Mucosa of rectum (tissue), 2 donors: ENCODE data around the gene SYT11.

Experiments used
- H3K27ac ChIP-seq, 2 donors: one replicate each; pipeline ENCODE4 v1.7.0; 2013; ENCODE audit warnings: inconsistent platforms in 2 of 2, low read depth in 2 of 2, low read length in 2 of 2
- H3K27me3 ChIP-seq, 2 donors: one replicate each; pipeline ENCODE4 v1.7.0; 2013; ENCODE audit warnings: low read length in 2 of 2; ENCODE audit not compliant: control insufficient read depth in 2 of 2, insufficient read depth in 2 of 2
- H3K36me3 ChIP-seq, 2 donors: one replicate each; pipeline ENCODE4 v1.7.0; 2013; ENCODE audit warnings: low read length in 2 of 2; ENCODE audit not compliant: control insufficient read depth in 2 of 2, insufficient read depth in 2 of 2
- H3K4me1 ChIP-seq, 2 donors: one replicate each; pipeline ENCODE4 v1.7.0; 2013; ENCODE audit warnings: low read length in 2 of 2, mild to moderate bottlenecking in 1 of 2; ENCODE audit not compliant: control insufficient read depth in 2 of 2, insufficient read depth in 2 of 2
- H3K4me3 ChIP-seq, 2 donors: one replicate each; pipeline ENCODE4 v1.7.0; 2013; ENCODE audit warnings: low read length in 2 of 2
- H3K9ac ChIP-seq, 2 donors: one replicate each; pipeline ENCODE4 v1.7.0; 2013; ENCODE audit warnings: low read length in 2 of 2, low read depth in 1 of 2, mild to moderate bottlenecking in 1 of 2
- H3K9me3 ChIP-seq, 2 donors: one replicate each; pipeline ENCODE4 v1.7.0; 2013; ENCODE audit warnings: low read length in 2 of 2; ENCODE audit not compliant: control insufficient read depth in 2 of 2
- donor health status: healthy.
- donor health status: Normal muscosa, but diverticular disease.

Gene SYT11

GRCh38 chr1:155840386-155840785, 19.0 kb upstream of the SYT11 start:
- no peak overlapping the region for H3K27ac ChIP-seq
- H3K9me3 ChIP-seq = no peaks in the 10 kb centered on the region
- H3K27me3 ChIP-seq = no peaks in the 10 kb centered on the region
- no peak overlapping the region for H3K9ac ChIP-seq
- peaks cover 9 to 13% of the 10 kb centered on the region in 2 donors for H3K36me3 ChIP-seq
- no peak overlapping the region for H3K4me3 ChIP-seq
- H3K4me1 ChIP-seq = peaks cover 0 to 3% of the 10 kb centered on the region in 2 donors

DNA sequence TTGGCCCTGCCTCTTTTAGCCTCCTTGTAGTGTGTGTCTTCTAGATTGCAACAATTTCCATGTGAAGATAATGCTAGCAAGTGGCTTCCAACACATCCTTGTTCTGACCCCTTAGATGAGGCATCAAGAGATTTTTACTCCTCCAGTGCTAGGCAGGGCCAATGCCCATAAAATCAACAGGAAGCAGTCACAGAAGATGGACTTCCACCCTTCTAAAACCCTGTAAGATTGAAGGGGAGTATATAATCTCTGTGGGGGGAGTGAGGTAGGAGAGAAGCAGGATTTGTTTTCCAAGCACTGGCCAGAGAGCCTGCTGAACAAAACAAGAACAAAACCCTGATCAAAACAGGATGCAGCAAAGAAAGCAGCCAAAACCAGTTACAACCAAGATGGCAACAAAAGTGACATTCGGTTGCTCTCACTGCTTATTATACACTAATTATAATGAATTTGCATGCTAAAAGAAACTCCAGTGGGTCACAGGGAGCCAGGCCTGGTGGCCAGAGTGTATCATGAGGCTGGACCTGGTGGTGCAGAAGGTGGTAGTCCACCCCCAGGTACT, 14.4 kb upstream of the SYT11 start:
- no peak overlapping the region for H3K9ac ChIP-seq
- H3K36me3 ChIP-seq = peaks cover 11 to 16% of the 10 kb centered on the region in 2 donors
- no peak overlapping the region for H3K4me3 ChIP-seq

GRCh38 chr1:155847823-155848529, 11.4 kb upstream of the SYT11 start:
- H3K9ac ChIP-seq = no peak overlapping the region
- no peak overlapping the region for H3K4me3 ChIP-seq
- peaks cover 13 to 23% of the 10 kb centered on the region in 2 donors for H3K36me3 ChIP-seq

More for the DNA sequence above, 14.4 kb upstream of the SYT11 start:
- Histone ChIP-seq H3K27me3 (no peaks in the 10 kb centered on the region), H3K4me1 (peaks cover 0 to 3% of the 10 kb centered on the region in 2 donors), H3K27ac (no peak overlapping the region), H3K9me3 (no peaks in the 10 kb centered on the region)

DNA sequence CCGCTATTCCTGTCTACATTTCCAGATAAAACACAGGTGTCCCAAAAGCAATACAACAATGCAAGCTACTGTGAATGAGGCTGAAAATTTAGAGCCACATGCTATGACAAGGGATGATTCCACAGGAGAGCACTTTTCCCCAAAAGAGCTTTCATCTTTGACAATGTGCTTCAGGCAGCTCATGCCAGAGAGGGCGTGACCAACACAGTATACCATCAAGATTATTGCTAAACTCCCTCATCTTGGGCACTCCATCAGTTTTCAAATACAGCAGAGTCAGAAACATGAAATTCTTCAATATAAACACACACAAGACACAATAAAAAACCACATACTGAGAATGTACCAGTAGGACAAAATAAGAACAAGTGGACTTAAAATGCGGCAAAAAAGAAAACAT, 9.0 kb upstream of the SYT11 start:
- Histone ChIP-seq H3K4me3 (no peak overlapping the region), H3K27me3 (no peaks in the 10 kb centered on the region), H3K27ac (no peak overlapping the region), H3K9ac (no peak overlapping the region), H3K4me1 (peaks cover 0 to under 1% of the 10 kb centered on the region in 2 donors), H3K9me3 (no peaks in the 10 kb centered on the region), H3K36me3 (peaks cover 12 to 25% of the 10 kb centered on the region in 2 donors)

More at GRCh38 chr1:155847823-155848529, 11.4 kb upstream of the SYT11 start:
- peaks cover 0 to 3% of the 10 kb centered on the region in 2 donors for H3K4me1 ChIP-seq
- H3K27me3 ChIP-seq = no peaks in the 10 kb centered on the region
- no peak overlapping the region for H3K27ac ChIP-seq
- no peaks in the 10 kb centered on the region for H3K9me3 ChIP-seq

- Histone ChIP-seq H3K27ac (peak overlapping the region; percentile 71 to 74), H3K9me3 (no peaks in the 10 kb centered on the region), H3K27me3 (no peaks in the 10 kb centered on the region), H3K9ac (peak overlapping the region; percentile 75 to 97), H3K36me3 (peaks cover 9 to 17% of the 10 kb centered on the region in 2 donors), H3K4me3 (peak overlapping the region; percentile 86 to 96), H3K4me1 (peaks cover 13 to 16% of the 10 kb centered on the region in 2 donors)
Measured at GRCh38 chr1:155856257-155856974, 3.0 kb upstream of the SYT11 start.

DNA sequence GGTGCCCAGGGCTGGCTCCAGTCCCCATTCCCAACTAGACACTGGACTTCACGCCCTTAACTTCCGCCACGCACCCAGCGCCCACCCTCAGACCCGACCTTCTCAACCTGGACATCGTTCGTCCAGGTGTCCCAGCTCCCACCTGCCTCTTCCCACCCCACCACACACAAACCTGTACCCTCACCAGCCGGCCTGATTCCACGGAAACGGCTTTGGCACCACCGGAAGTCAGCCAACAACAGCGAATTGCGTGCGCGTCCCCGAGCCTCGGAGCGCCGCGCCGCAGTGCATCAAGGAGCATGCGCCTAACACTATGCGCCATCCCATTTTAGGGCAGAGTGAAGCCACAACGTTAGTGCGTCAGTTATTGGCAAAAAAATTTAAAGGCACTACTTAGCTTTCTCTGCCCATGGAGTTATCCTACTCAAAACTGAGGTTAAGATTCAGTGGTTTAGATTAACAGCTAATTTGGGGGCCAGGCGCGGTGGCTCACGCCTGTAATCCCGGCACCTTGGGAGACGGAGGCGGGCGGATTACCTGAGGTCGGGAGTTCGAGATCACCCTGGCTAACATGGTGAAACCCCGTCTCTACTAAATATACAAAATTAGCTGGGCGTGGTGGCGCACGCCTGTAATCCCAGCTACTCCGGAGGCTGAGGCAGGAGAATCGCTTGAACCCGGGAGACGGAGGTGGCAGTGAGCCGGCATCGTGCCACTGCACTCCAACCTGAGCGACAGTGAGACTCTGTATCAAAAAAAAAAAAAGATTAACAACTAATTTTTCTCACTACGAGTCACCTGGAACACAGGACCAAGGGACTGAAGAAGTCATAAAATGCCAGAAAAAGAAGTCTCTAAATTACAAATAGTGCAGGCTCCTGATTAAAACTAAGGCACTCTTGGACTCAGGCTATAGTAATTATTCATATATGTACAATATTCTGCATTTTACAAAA, 2.1 kb upstream of the SYT11 start, which contains the start of gene GON4L:
Gene GON4L (minus strand): TSS at position 240 of the 956 bp plus-strand sequence. CDS start 3,434 bp downstream, outside the sequence.
- H3K9ac ChIP-seq = peak within 1 kb of the TSS; percentile 75 to 97

GRCh38 chr1:155858800-155859233, 550 bp upstream of the SYT11 start:
- H3K9ac ChIP-seq = peak overlapping the region; percentile 48 to 82
- peaks cover 0 to 5% of the 10 kb centered on the region in 2 donors for H3K36me3 ChIP-seq
- H3K9me3 ChIP-seq = no peaks in the 10 kb centered on the region
- H3K27ac ChIP-seq = peak overlapping the region; percentile 66 to 76
- peaks cover 13 to 16% of the 10 kb centered on the region in 2 donors for H3K4me1 ChIP-seq
- no peaks in the 10 kb centered on the region for H3K27me3 ChIP-seq
- H3K4me3 ChIP-seq = peak overlapping the region; percentile 59 to 77

More for the DNA sequence above, 2.1 kb upstream of the SYT11 start, which contains the start of gene GON4L:
- Histone ChIP-seq H3K4me3 (peak within 1 kb of the TSS; percentile 86 to 96), H3K27ac (peak within 1 kb of the TSS; percentile 71 to 74), H3K4me1 (peaks cover 13 to 16% of the 10 kb centered on the region in 2 donors), H3K36me3 (peaks cover 9 to 16% of the 10 kb centered on the region in 2 donors), H3K27me3 (no peaks in the 10 kb centered on the region), H3K9me3 (no peaks in the 10 kb centered on the region)

DNA sequence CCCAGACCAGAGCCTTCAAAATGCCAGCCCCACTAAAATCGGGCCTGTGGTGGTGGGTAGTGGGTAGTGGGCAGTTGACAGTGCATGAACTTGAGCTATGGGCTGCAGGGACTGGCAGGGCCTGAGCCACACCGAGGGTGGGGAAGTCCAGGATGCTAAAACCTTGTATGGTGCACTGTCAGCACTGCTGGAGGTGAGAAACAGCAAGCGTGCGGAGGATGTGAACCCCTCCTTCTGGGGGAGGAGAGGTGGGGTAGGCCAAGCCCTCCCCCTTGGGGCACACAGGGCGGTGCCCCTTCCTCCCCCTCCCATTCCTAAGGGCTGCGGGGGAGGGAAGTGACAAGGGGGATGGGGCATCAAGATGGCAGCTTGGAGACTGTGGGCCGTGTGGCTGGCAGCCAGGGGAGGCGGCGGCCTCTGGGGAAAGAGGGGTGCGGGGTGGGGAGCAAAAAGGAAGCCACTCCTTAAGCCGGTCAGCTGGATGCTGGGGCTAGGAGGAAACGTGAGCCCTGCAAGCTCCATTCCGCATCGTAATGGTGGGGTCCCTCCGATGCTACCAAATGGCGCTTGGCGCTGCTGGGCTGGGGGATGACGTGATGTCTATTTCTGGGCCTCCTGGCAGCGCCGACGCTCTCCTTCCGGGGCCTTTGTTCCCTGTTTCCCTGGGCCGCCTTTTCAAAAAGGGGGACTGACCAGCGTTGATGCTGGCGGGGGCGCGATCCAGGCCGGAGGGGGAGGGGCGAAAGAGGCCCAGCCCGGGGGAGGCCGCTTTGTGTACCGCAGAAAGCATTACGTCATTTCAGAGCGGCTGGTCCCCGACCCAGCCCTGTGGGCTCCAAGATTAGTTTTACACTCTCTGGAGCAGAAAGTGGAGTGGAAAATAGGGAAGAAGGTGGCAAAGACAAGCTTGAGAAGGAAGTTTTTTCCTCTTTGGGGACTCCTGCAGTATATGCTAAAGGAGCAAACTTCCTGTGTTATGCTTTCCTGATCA, 809 bp downstream of the SYT11 start:
- Histone ChIP-seq H3K27ac (peak overlapping the region; percentile 71 to 76), H3K4me3 (peak overlapping the region; percentile 33 to 77), H3K9me3 (no peaks in the 10 kb centered on the region), H3K27me3 (no peaks in the 10 kb centered on the region), H3K36me3 (no peaks in the 10 kb centered on the region), H3K9ac (peak overlapping the region; percentile 50 to 60), H3K4me1 (peaks cover 13 to 16% of the 10 kb centered on the region in 2 donors)
